ENCODE results near the gene ZMYND15. TPM values are rescaled to one million over a fixed set of nuclear protein-coding genes. Genes with fewer than 3 reads are reported as not detected.

ZMYND15 gene
- total RNA-seq, 1 donor from 2014 or later = not detected

DNA sequence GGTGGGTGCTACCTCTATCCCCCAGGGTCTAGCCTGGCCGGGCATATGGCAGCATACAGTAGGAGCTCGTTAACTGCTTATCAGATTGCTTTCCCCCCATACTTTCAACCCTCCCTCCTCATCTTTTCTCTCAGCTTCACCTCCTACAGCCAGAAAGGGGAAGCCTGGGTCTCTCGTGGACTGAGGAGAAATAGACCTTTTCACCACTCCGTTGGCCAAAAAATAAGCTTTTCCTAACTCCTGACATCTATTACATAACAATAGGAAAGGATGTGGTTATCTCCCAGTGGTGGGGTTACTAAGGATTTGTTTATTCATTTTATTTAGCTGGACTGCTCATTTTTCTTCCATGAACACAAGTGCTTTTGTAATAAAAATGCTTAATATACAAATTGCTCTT, 9.1 kb downstream of the ZMYND15 start:
- intact Hi-C loops (cut with DNase I) = no loop called here
- DNase-seq (ENCODE audit: low spot score in 2 of 2) = no peak
- no peak overlapping the region for H3K27ac ChIP-seq
- H3K4me1 ChIP-seq = no peaks in the 10 kb centered on the region
- TF ChIP-seq, protein P1, sequence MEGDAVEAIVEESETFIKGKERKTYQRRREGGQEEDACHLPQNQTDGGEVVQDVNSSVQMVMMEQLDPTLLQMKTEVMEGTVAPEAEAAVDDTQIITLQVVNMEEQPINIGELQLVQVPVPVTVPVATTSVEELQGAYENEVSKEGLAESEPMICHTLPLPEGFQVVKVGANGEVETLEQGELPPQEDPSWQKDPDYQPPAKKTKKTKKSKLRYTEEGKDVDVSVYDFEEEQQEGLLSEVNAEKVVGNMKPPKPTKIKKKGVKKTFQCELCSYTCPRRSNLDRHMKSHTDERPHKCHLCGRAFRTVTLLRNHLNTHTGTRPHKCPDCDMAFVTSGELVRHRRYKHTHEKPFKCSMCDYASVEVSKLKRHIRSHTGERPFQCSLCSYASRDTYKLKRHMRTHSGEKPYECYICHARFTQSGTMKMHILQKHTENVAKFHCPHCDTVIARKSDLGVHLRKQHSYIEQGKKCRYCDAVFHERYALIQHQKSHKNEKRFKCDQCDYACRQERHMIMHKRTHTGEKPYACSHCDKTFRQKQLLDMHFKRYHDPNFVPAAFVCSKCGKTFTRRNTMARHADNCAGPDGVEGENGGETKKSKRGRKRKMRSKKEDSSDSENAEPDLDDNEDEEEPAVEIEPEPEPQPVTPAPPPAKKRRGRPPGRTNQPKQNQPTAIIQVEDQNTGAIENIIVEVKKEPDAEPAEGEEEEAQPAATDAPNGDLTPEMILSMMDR (IDR thresholded peaks at IDR 0.05) = no peak
- peaks cover 13% of the 10 kb centered on the region for H3K27me3 ChIP-seq
- no peak overlapping the region for H3K4me3 ChIP-seq
- H3K9me3 ChIP-seq = no peaks in the 10 kb centered on the region
- H3K36me3 ChIP-seq = no peaks in the 10 kb centered on the region

DNA sequence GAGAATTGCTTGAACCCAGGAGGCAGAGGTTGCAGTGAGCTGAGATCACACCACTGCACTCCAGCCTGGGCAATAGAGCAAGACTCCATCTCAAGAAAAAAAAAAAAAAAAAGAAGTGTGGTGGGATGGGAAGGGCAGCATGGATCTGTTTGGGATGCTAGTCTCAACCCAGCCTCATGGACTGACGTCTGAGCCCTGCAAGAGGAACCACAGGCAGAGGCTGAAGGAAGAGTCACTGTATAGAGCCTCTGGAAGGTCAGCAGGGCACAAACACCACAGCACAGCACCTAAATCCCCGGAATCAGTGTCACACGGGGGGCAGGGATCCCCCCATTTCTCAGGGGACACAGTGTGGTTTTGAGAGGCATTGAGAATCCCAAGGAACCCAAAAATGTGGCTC, 11.0 kb downstream of the ZMYND15 start:
- Histone ChIP-seq H3K4me3 (no peak overlapping the region), H3K4me1 (no peaks in the 10 kb centered on the region), H3K27ac (no peak overlapping the region), H3K27me3 (peaks cover 7% of the 10 kb centered on the region), H3K9me3 (no peaks in the 10 kb centered on the region), H3K36me3 (no peaks in the 10 kb centered on the region)
- intact Hi-C loops (cut with DNase I) = no loop called here
- TF ChIP-seq, protein P1 (IDR thresholded peaks at IDR 0.05) = no peak
- no peak for DNase-seq (ENCODE audit: low spot score in 2 of 2)

DNA sequence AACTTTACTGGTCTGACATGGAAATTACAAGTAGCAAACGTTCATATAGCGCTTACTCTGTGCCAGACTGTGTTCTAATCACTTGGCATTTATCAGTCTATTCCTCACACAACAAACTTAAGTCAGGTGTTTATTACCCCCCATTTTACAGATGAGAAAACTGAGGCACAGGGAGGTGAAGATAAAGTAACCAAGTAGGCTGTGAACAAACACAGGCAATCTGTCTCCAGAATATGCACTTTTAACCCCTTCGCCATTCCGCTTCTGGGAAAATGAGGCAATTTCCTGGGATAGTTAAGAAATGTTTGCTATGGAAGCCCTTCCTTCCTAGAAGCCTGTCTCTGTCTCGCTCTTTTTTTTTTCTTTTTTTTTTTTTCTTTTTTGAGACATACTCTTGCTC, 12.3 kb downstream of the ZMYND15 start:
- TF ChIP-seq, protein P1 (IDR thresholded peaks at IDR 0.05) = no peak
- H3K9me3 ChIP-seq = no peaks in the 10 kb centered on the region
- H3K27ac ChIP-seq = no peak overlapping the region
- H3K4me3 ChIP-seq = no peak overlapping the region
- H3K4me1 ChIP-seq = no peaks in the 10 kb centered on the region
- H3K36me3 ChIP-seq = no peaks in the 10 kb centered on the region
- intact Hi-C loops (cut with DNase I) = no loop called here
- no peaks in the 10 kb centered on the region for H3K27me3 ChIP-seq
- DNase-seq (ENCODE audit: low spot score in 2 of 2) = no peak

DNA sequence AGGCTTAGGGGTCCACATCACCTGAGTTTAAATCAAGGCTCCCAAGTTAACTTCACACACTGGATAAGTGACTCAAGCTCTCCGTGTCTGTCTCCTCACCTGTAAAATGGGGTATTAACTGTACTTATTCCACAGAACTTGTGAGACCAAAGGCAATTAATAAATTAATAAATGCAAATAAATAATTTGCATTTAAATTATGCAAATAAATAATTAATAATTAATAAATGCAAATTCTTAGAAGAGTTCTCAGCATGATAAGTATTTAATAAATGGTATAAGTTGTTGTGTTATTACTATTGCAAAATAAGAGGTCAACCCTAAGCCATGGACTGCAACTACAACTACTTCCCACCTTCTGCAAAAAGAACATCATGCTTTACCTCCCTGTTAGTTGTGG, 13.8 kb downstream of the ZMYND15 start:
- Histone ChIP-seq H3K9me3 (no peaks in the 10 kb centered on the region), H3K4me3 (no peak overlapping the region), H3K27ac (no peak overlapping the region), H3K27me3 (no peaks in the 10 kb centered on the region), H3K36me3 (no peaks in the 10 kb centered on the region), H3K4me1 (no peaks in the 10 kb centered on the region)
- TF ChIP-seq, protein P1 (IDR thresholded peaks at IDR 0.05) = no peak
- DNase-seq (ENCODE audit: low spot score in 2 of 2) = no peak
- intact Hi-C loops (cut with DNase I) = no loop called here

DNA sequence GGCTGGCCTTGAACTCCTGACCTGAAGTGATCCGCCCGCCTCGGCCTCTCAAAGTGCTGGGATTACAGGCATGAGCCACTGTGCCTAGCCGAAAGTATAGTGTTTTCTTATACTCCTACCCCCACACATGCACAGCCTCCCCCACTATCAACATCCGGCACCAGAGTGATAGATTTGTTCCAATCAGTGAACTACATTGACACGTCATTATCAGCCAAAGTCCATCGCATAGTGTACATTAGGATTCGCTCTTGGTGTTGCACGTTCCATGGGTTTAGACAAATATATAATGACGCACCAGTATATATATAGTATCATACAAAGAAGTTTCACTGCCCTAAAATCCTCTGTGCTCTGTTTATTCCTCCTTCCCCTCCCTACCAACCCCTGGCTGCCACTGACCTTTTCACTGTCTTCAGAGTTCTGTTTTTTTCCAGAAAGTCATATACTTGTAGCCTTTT, 20.2 kb downstream of the ZMYND15 start:
- Histone ChIP-seq H3K36me3 (no peaks in the 10 kb centered on the region), H3K4me1 (no peaks in the 10 kb centered on the region), H3K27ac (no peak overlapping the region), H3K27me3 (no peaks in the 10 kb centered on the region), H3K9me3 (no peaks in the 10 kb centered on the region), H3K4me3 (no peak overlapping the region)
- TF ChIP-seq, protein P1 (IDR thresholded peaks at IDR 0.05) = no peak
- DNase-seq (ENCODE audit: low spot score in 2 of 2) = no peak
- intact Hi-C loops (cut with DNase I) = no loop called here

DNA sequence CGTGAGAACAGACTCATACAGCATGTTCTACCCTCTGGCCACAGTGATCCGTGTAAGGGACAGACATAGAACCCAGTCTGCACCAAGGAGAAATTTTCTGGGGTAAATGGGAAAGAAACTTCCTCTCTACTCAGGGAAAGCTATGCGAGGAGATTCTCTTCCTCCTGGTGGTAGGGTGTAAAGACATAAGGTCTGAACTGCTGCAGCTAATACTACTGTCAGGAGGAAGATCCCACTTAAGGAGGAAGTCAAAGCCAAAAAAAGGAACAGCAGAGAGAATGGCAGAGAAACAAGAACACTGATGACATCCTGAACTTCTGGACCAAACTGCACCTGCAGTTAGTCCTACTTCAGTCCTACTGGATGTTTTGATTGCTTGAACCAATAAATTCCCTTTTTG, 25.0 kb downstream of the ZMYND15 start:
- no peak overlapping the region for H3K4me3 ChIP-seq
- H3K36me3 ChIP-seq = no peaks in the 10 kb centered on the region
- TF ChIP-seq, protein P1 (IDR thresholded peaks at IDR 0.05) = no peak
- H3K9me3 ChIP-seq = no peaks in the 10 kb centered on the region
- peak overlapping the region in 1 of 2 donors; percentile 51 for H3K27ac ChIP-seq
- H3K4me1 ChIP-seq = no peaks in the 10 kb centered on the region
- no peak for DNase-seq (ENCODE audit: low spot score in 2 of 2)
- intact Hi-C loops (cut with DNase I) = no loop called here
- no peaks in the 10 kb centered on the region for H3K27me3 ChIP-seq
